Mucosa of stomach (tissue), 1 donor: ENCODE data around the gene CAMTA1.

Experiments
- H3K27me3 ChIP-seq: one replicate; pipeline ENCODE4 v1.7.0; 2013; ENCODE audit warnings: mild to moderate bottlenecking, low read length; ENCODE audit not compliant: control insufficient read depth, insufficient read depth
- H3K36me3 ChIP-seq: one replicate; pipeline ENCODE4 v1.7.0; 2013; ENCODE audit warnings: low read length; ENCODE audit not compliant: control insufficient read depth, insufficient read depth
- H3K4me1 ChIP-seq: one replicate; pipeline ENCODE4 v1.7.0; 2013; ENCODE audit warnings: mild to moderate bottlenecking, low read length; ENCODE audit not compliant: control insufficient read depth, insufficient read depth
- H3K4me3 ChIP-seq: one replicate; pipeline ENCODE4 v1.7.0; 2013; ENCODE audit warnings: low read length
- H3K9ac ChIP-seq: one replicate; pipeline ENCODE4 v1.7.0; 2013; ENCODE audit warnings: mild to moderate bottlenecking, low read length, moderate library complexity
- H3K9me3 ChIP-seq: one replicate; pipeline ENCODE4 v1.7.0; 2013; ENCODE audit warnings: mild to moderate bottlenecking, low read length, moderate library complexity; ENCODE audit not compliant: control insufficient read depth
- donor health status: Pancreatic carcinoma.

CAMTA1 gene

DNA sequence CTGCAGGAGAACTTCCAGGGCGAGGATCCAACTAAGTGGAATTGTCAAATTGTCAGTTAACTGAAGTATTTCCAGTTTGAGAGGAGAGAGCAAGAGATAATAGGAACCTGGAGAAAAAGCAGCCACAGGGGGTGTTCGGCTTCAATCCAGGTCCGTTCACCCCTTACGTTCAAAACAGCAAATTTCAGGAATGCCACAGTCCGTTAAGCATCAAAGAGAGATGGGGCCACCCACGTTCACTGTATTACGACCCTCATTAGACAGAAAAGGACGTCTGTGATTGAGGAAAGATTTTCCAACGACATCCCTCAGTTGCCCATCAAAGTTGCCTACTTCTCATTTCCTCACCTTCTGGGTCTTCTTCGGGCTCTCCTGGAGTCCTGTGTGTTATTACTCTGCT, 563.3 kb downstream of the CAMTA1 start:
- no peak overlapping the region for H3K4me3 ChIP-seq
- H3K4me1 ChIP-seq, result no peaks in the 10 kb centered on the region
- no peak overlapping the region for H3K9ac ChIP-seq
- H3K27me3 ChIP-seq, result no peaks in the 10 kb centered on the region
- H3K9me3 ChIP-seq, result no peaks in the 10 kb centered on the region
- H3K36me3 ChIP-seq, result no peaks in the 10 kb centered on the region

DNA sequence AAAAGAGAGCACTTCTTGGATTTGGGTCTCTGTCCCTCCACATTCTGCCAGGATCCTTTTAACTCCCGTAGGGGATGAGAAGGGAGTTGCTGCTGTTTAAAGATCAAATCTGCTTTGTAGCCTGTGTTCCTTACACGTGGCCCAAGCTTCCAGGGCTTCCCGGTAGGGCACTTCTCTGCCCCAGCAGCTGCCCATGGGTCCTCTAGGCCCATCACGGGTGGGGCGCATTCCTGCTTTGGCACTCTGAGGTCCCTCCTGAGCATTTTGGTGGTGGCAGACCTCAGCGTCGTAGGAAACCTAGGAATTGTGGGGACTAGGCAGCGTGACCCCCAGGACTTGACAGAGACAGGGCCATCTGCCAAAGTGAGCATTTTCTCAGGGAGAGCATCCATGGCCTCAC, 565.5 kb downstream of the CAMTA1 start:
- no peaks in the 10 kb centered on the region for H3K36me3 ChIP-seq
- H3K4me1 ChIP-seq, result no peaks in the 10 kb centered on the region
- no peak overlapping the region for H3K4me3 ChIP-seq
- H3K27me3 ChIP-seq, result no peaks in the 10 kb centered on the region
- no peaks in the 10 kb centered on the region for H3K9me3 ChIP-seq
- H3K9ac ChIP-seq, result no peak overlapping the region

DNA sequence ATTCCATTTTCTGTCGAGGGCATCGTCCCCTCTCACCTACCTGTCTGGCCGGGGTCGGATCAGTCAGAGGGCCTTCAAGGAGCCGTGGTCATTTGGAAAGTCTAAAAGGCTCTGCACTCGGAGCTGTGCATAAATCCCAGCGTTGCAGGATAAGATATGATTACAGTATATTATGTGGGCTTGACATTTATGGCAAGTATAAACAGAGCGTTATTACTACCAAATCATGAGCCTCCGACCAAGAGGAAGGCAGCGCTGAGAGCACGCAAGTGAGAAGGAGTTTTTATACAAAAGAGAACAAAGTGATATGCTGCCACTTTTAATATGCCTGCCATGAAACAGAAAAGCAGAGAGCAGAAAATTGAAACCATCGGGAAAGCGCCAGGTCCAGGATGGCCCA, 566.4 kb downstream of the CAMTA1 start:
- H3K4me1 ChIP-seq, result no peaks in the 10 kb centered on the region
- H3K27me3 ChIP-seq, result no peaks in the 10 kb centered on the region
- no peaks in the 10 kb centered on the region for H3K9me3 ChIP-seq
- no peaks in the 10 kb centered on the region for H3K36me3 ChIP-seq
- H3K4me3 ChIP-seq, result no peak overlapping the region
- H3K9ac ChIP-seq, result no peak overlapping the region

GRCh38 chr1:7352364-7352763, 567.1 kb downstream of the CAMTA1 start:
- no peaks in the 10 kb centered on the region for H3K36me3 ChIP-seq
- H3K9ac ChIP-seq, result no peak overlapping the region
- H3K4me1 ChIP-seq, result no peaks in the 10 kb centered on the region
- no peaks in the 10 kb centered on the region for H3K27me3 ChIP-seq
- H3K4me3 ChIP-seq, result no peak overlapping the region
- H3K9me3 ChIP-seq, result no peaks in the 10 kb centered on the region

DNA sequence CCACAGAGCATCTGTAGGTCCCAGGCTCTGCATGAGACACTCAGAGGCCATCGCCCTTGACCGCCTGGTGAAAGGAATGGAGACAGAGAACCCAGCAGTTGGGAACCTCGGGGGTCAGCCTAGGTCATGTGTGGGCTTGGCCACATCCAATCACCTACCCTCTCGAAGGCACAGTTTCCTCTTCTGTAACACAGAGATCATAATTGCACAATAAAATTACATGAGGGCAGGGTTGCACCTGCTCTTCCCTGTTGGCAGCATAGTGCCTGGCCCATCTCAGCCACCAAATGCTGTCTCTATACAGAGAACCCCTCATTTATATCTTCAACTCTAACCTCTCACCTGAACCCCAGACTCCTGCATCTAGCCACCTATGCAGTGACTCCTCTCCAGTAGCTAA, 567.7 kb downstream of the CAMTA1 start:
- H3K9ac ChIP-seq, result no peak overlapping the region
- H3K4me1 ChIP-seq, result no peaks in the 10 kb centered on the region
- no peaks in the 10 kb centered on the region for H3K9me3 ChIP-seq
- no peaks in the 10 kb centered on the region for H3K36me3 ChIP-seq
- no peaks in the 10 kb centered on the region for H3K27me3 ChIP-seq
- no peak overlapping the region for H3K4me3 ChIP-seq

DNA sequence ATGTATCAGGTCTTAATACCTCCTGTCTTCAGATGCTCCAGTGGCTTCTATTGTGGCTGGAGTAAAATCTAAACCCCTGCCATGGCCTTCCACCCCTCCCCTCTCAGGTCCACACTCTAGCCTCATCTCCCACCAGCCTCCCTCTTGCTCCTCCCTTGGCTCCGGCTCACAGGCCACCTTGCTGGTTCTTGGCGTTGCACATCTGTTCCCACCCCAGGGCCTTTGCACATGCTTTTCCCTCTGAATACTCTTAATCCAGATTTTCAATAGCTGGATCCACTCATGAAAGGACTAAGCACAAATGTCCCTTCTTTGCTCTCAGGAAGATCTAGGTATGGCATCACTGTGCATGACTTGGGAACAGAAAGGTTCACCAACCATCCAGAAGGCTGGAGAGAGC, 570.4 kb downstream of the CAMTA1 start:
- Histone ChIP-seq H3K36me3 (no peaks in the 10 kb centered on the region), H3K9me3 (no peaks in the 10 kb centered on the region), H3K4me1 (no peaks in the 10 kb centered on the region), H3K27me3 (no peaks in the 10 kb centered on the region), H3K4me3 (no peak overlapping the region), H3K9ac (no peak overlapping the region)

- no peaks in the 10 kb centered on the region for H3K9me3 ChIP-seq
Observed at GRCh38 chr1:7356079-7356478, 570.8 kb downstream of the CAMTA1 start.

GRCh38 chr1:7358425-7358824, 573.2 kb downstream of the CAMTA1 start:
- no peak overlapping the region for H3K9ac ChIP-seq
- H3K36me3 ChIP-seq, result no peaks in the 10 kb centered on the region
- H3K9me3 ChIP-seq, result no peaks in the 10 kb centered on the region
- no peak overlapping the region for H3K4me3 ChIP-seq
- no peaks in the 10 kb centered on the region for H3K4me1 ChIP-seq
- no peaks in the 10 kb centered on the region for H3K27me3 ChIP-seq

More at GRCh38 chr1:7356079-7356478, 570.8 kb downstream of the CAMTA1 start:
- Histone ChIP-seq H3K9ac (no peak overlapping the region), H3K4me1 (no peaks in the 10 kb centered on the region), H3K27me3 (no peaks in the 10 kb centered on the region), H3K4me3 (no peak overlapping the region), H3K36me3 (no peaks in the 10 kb centered on the region)

DNA sequence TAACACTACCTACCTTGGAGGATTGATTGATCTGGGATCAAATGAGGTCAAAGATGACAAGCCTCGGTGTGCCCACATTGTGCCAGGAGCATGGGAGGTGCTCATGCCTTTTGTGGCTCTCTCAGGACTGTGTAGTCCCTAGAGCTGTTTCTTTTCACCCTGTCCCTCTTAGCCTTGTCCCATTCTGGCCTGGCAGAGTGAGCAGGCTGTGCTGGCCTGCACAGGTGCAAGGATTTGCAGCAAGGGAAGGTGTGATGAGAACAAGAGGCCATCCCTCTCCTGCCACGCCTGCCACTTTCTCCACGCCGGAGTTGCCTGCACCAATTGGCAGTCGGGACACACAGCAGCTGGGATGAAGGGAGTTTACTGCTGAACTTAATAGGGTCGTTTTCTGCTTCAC, 575.3 kb downstream of the CAMTA1 start:
- H3K36me3 ChIP-seq, result no peaks in the 10 kb centered on the region
- no peaks in the 10 kb centered on the region for H3K27me3 ChIP-seq
- H3K9me3 ChIP-seq, result no peaks in the 10 kb centered on the region
- H3K4me3 ChIP-seq, result no peak overlapping the region
- H3K9ac ChIP-seq, result no peak overlapping the region
- H3K4me1 ChIP-seq, result no peaks in the 10 kb centered on the region

DNA sequence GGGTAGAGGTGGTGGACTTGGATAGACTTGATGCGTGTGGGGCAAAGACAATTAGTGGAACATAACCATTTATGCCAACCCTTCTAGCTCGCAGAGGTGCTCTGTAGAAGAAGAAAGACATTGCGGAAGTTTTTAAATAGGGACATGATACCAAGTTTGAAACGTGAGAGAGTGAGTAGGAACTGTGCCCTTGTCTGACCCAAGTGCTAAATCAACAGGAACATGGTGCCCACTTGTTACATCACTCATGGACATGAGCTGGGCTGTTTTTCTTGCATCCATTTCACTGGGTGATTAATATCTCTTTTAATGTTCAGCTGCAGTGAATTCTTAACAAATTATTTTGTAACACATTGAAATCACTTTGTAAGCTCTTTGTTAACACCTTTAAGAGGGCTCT, 577.7 kb downstream of the CAMTA1 start:
- Histone ChIP-seq H3K36me3 (no peaks in the 10 kb centered on the region), H3K27me3 (no peaks in the 10 kb centered on the region), H3K4me3 (no peak overlapping the region), H3K9me3 (no peaks in the 10 kb centered on the region), H3K9ac (no peak overlapping the region), H3K4me1 (no peaks in the 10 kb centered on the region)

DNA sequence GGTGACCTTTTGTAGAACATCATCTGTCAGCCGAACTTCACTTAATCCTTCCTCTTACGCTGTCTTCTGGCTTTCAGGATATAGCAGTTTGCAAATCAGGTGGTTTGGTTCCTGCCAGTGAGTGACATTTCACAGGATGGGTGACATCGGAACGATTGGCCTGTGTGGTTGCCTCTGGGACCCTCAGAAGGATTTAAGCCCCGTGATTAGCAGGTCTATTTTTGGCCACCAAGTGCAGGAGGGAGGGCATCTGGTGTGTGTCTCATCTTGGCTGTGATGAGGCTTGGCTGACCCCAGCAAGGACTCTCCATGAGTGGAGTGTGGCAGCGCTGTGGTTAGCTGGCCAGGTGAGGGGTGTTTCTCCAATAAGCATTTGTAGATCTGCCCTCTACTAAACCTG, 578.2 kb downstream of the CAMTA1 start:
- H3K36me3 ChIP-seq, result no peaks in the 10 kb centered on the region
- no peaks in the 10 kb centered on the region for H3K27me3 ChIP-seq
- H3K9me3 ChIP-seq, result no peaks in the 10 kb centered on the region
- H3K9ac ChIP-seq, result no peak overlapping the region
- no peak overlapping the region for H3K4me3 ChIP-seq
- H3K4me1 ChIP-seq, result no peaks in the 10 kb centered on the region

DNA sequence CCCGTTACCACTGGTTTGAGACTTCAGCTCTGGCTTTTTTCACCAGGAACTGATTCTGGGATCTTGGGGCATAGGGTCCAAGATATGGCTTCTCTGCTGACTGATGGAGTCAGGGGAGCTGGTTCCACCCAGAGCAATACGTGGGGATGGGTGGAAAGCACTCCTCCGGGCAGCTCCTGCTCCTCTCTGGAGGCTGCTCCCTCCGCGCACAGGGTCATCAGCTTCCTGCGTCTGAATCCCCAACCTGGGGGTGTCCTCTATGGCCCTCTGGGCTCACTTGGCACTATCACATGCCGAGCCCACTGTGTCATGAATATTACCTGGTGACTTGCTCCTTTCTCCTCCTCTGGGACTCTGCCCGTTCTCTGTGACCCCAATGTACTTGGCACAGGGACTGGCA, 580.5 kb downstream of the CAMTA1 start:
- Histone ChIP-seq H3K9ac (no peak overlapping the region), H3K27me3 (no peaks in the 10 kb centered on the region), H3K4me1 (no peaks in the 10 kb centered on the region), H3K4me3 (no peak overlapping the region), H3K9me3 (no peaks in the 10 kb centered on the region), H3K36me3 (no peaks in the 10 kb centered on the region)

DNA sequence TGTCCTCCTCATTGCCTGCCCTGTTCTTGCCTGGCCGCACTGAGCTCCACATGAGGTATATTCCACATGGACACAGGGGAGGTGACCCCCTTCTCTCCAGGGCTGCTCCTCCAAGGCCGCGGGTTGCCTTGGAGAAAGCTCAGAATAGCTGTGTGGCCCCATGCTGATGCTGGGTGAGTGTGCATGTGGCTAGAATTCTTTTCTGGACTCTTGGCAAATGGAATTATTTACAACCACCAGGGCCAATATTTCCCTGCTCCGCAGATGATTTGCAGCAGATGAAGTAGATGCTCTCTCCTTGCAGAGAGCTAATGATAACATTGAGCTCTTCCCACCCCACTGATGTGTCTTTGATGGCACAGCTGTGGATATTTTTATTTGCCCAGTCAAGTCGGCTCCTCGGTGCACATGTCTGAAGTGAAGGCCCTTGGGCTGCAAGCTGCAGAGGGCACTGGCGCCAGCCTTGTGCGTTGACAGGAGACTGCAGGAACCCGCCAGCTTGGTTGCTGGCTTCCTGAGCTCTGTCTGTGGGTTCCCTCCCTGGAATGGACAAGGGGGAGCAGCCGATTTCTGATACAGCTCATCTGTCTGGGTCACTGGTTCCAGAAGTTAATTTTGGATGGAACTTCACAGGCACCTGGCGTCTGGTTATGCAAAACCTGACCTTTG, 581.2 kb downstream of the CAMTA1 start:
- Histone ChIP-seq H3K27me3 (no peaks in the 10 kb centered on the region), H3K9me3 (no peaks in the 10 kb centered on the region), H3K4me1 (no peaks in the 10 kb centered on the region), H3K4me3 (no peak overlapping the region), H3K9ac (no peak overlapping the region), H3K36me3 (no peaks in the 10 kb centered on the region)
